ENCODE results near the gene SCFD2. TPM values are rescaled to one million over a fixed set of nuclear protein-coding genes. Genes with fewer than 3 reads are reported as not detected.

Gene SCFD2
- total RNA-seq, 1 experiment from 2014 or later, result 8.4 TPM

- Histone ChIP-seq H3K27ac (ENCODE audit: low read depth, low read length, poor library complexity, severe bottlenecking) (no peak overlapping the region), H3K9me3 (ENCODE audit: low read depth, low read length, poor library complexity, severe bottlenecking) (no peaks in the 10 kb centered on the region), H3K4me1 (ENCODE audit: insufficient read depth, low read length, poor library complexity, severe bottlenecking) (no peaks in the 10 kb centered on the region), H3K36me3 (ENCODE audit: insufficient read depth, low read length, poor library complexity, severe bottlenecking) (no peaks in the 10 kb centered on the region), H3K4me3 (ENCODE audit: low read depth, low read length, poor library complexity, severe bottlenecking) (no peak overlapping the region), H3K27me3 (replicated peaks; ENCODE audit: insufficient read depth, low read depth, low read length, poor library complexity) (no peaks in the 10 kb centered on the region)
- TF ChIP-seq EZH2 (IDR thresholded peaks at IDR 0.05; ENCODE audit: borderline replicate concordance, low read depth, low read length, poor library complexity, severe bottlenecking) (no peak), CTCF (conservative IDR thresholded peaks at IDR 0.05; ENCODE audit: low read depth, low read length) (no peak)
- DNase-seq (ENCODE audit: low spot score), result no peak
- POLR2A ChIA-PET (ENCODE audit: low non-redundant PET), result no interaction called here
- CTCF ChIA-PET, result no interaction called here
- no TSS peak for BruUV-seq (replicated peaks)
- intact Hi-C loops (cut with micrococcal nuclease; ENCODE audit: unreplicated experiment), result no loop called here
These were observed 204.6 kb downstream of the SCFD2 start for GRCh38 chr4:53161051-53161786.

- no peaks in the 10 kb centered on the region for H3K27me3 ChIP-seq (replicated peaks; ENCODE audit: insufficient read depth, low read depth, low read length, poor library complexity)
- no peaks in the 10 kb centered on the region for H3K36me3 ChIP-seq (ENCODE audit: insufficient read depth, low read length, poor library complexity, severe bottlenecking)
- no peak overlapping the region for H3K27ac ChIP-seq (ENCODE audit: low read depth, low read length, poor library complexity, severe bottlenecking)
- CTCF ChIA-PET, result no interaction called here
- intact Hi-C loops (cut with micrococcal nuclease; ENCODE audit: unreplicated experiment), result no loop called here
- no peak for DNase-seq (ENCODE audit: low spot score)
- no TSS peak for BruUV-seq (replicated peaks)
- no peaks in the 10 kb centered on the region for H3K9me3 ChIP-seq (ENCODE audit: low read depth, low read length, poor library complexity, severe bottlenecking)
- POLR2A ChIA-PET (ENCODE audit: low non-redundant PET), result no interaction called here
- H3K4me3 ChIP-seq (ENCODE audit: low read depth, low read length, poor library complexity, severe bottlenecking), result no peak overlapping the region
- no peaks in the 10 kb centered on the region for H3K4me1 ChIP-seq (ENCODE audit: insufficient read depth, low read length, poor library complexity, severe bottlenecking)
- TF ChIP-seq EZH2 (IDR thresholded peaks at IDR 0.05; ENCODE audit: borderline replicate concordance, low read depth, low read length, poor library complexity, severe bottlenecking), result no peak
- TF ChIP-seq CTCF (conservative IDR thresholded peaks at IDR 0.05; ENCODE audit: low read depth, low read length), result no peak
These were observed 209.0 kb downstream of the SCFD2 start for GRCh38 chr4:53156896-53157295.

GRCh38 chr4:53152467-53152866, 213.4 kb downstream of the SCFD2 start:
- no TSS peak for BruUV-seq (replicated peaks)
- Histone ChIP-seq H3K4me3 (ENCODE audit: low read depth, low read length, poor library complexity, severe bottlenecking) (no peak overlapping the region), H3K4me1 (ENCODE audit: insufficient read depth, low read length, poor library complexity, severe bottlenecking) (no peaks in the 10 kb centered on the region), H3K36me3 (ENCODE audit: insufficient read depth, low read length, poor library complexity, severe bottlenecking) (no peaks in the 10 kb centered on the region), H3K27me3 (replicated peaks; ENCODE audit: insufficient read depth, low read depth, low read length, poor library complexity) (no peaks in the 10 kb centered on the region), H3K9me3 (ENCODE audit: low read depth, low read length, poor library complexity, severe bottlenecking) (no peaks in the 10 kb centered on the region), H3K27ac (ENCODE audit: low read depth, low read length, poor library complexity, severe bottlenecking) (no peak overlapping the region)
- DNase-seq (ENCODE audit: low spot score), result no peak
- intact Hi-C loops (cut with micrococcal nuclease; ENCODE audit: unreplicated experiment), result no loop called here
- ChIA-PET CTCF (no interaction called here), POLR2A (ENCODE audit: low non-redundant PET) (no interaction called here)
- TF ChIP-seq EZH2 (IDR thresholded peaks at IDR 0.05; ENCODE audit: borderline replicate concordance, low read depth, low read length, poor library complexity, severe bottlenecking) (no peak), CTCF (conservative IDR thresholded peaks at IDR 0.05; ENCODE audit: low read depth, low read length) (no peak)

All from A673 (cell line).